Activated naive CD4-positive, alpha-beta T cell treated with anti-CD3 and anti-CD28 coated beads, Interleukin-2, amount 50 U/mL, for 24 hours (primary cell): ENCODE data around the gene ERI3.
"Not testable (repeated sequence)": the region's sequence is repeated elsewhere in the genome, so short reads cannot be mapped to it uniquely, and the experiment has no call there.

Source experiments
- H3K27ac Mint-ChIP-seq: one replicate; pipeline ENCODE4 v1.8.0; 2021; ENCODE audit warnings: mild to moderate bottlenecking, mixed read lengths
- H3K27me3 Mint-ChIP-seq: one replicate; pipeline ENCODE4 v1.8.0; 2021; ENCODE audit warnings: mixed read lengths
- H3K36me3 Mint-ChIP-seq: one replicate; pipeline ENCODE4 v1.8.0; 2021; ENCODE audit warnings: mixed read lengths
- H3K4me1 Mint-ChIP-seq: one replicate; pipeline ENCODE4 v1.8.0; 2021; ENCODE audit warnings: mixed read lengths
- H3K4me3 Mint-ChIP-seq: one replicate; pipeline ENCODE4 v1.8.0; 2021; ENCODE audit warnings: mild to moderate bottlenecking, mixed read lengths
- H3K9me3 Mint-ChIP-seq: one replicate; pipeline ENCODE4 v1.8.0; 2021; ENCODE audit warnings: mixed read lengths

ERI3 gene

DNA sequence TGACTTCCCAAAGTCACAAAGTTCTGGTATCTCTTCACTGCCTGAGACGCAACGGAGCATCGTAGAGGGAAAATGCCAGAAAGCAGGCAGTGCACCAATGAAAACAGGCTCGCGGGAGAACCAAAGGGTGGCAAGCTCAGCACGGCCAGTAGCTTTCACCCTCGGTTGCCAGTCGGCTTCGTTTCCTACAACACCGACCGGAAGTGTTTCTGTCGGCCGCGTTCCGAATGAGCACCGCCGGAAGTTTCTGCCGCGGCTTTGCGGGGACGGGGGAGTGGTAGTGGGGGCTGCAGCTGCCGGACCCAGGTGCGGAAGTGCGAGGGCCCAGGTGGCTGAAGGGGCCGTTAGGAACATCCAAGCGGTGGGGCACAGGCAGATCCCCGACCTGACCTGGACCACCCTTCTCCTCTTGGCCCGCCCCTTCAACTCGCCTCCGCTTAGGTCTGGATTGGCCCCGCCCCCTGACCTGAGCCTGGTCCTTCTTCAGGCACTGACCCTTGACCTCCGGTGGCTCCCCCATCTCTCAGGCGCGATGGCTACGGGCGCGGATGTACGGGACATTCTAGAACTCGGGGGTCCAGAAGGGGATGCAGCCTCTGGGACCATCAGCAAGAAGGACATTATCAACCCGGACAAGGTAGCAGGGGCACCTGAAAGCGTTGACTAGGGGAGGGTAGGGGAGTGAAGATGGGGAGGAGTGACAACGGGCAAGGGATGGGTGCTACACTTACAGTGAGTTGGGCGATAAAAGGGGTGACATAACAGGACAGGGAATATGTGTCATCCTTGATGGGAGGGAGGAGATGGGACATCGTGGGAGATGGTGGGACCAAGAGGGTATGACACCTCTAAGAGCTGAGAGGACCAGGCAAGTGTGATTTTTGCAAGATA, 141.6 kb downstream of the ERI3 start, which contains the start of gene DMAP1:
Gene DMAP1 (plus strand): TSS at position 250 of the 891 bp plus-strand sequence. CDS start 283 bp downstream, at position 533.
- Mint-ChIP-seq H3K9me3 (no peaks in the 10 kb centered on the region), H3K4me1 (peaks cover 36% of the 10 kb centered on the region), H3K36me3 (peaks cover 4% of the 10 kb centered on the region), H3K27ac (peak within 1 kb of the TSS; percentile 94), H3K4me3 (peak within 1 kb of the TSS; percentile 88), H3K27me3 (no peaks in the 10 kb centered on the region)

GRCh38 chr1:44212355-44213221, 142.5 kb downstream of the ERI3 start:
- Mint-ChIP-seq H3K27ac (peak overlapping the region; percentile 94), H3K9me3 (no peaks in the 10 kb centered on the region), H3K36me3 (peaks cover 4% of the 10 kb centered on the region), H3K27me3 (no peaks in the 10 kb centered on the region), H3K4me3 (peak overlapping the region; percentile 88), H3K4me1 (peaks cover 34% of the 10 kb centered on the region)

GRCh38 chr1:44210595-44210994, 144.5 kb downstream of the ERI3 start:
- Mint-ChIP-seq H3K4me1 (peaks cover 27% of the 10 kb centered on the region), H3K4me3 (no peak overlapping the region), H3K27ac (no peak overlapping the region), H3K36me3 (no peaks in the 10 kb centered on the region), H3K9me3 (no peaks in the 10 kb centered on the region), H3K27me3 (no peaks in the 10 kb centered on the region)

DNA sequence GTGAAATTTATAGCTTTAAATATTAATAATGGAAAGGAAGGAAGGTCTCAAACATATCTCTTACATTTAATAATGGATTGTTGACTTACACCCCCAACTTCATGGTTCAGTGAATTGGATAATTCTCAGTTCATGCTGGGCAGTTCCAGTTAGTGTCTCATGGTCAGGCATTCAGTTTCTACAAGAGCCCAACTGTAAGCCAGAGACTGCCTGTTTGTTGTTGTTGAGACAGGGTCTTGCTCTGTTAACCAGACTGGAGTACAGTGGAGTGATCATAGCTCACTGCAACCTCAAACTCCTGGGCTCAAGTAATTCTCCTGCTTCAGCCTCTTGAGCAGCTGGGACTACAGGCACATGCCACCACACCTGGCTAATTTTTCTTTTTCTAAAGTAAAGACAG, 146.8 kb downstream of the ERI3 start:
- Mint-ChIP-seq H3K36me3 (no peaks in the 10 kb centered on the region), H3K27ac (no peak overlapping the region), H3K4me1 (peaks cover 15% of the 10 kb centered on the region), H3K4me3 (no peak overlapping the region), H3K27me3 (no peaks in the 10 kb centered on the region), H3K9me3 (no peaks in the 10 kb centered on the region)

DNA sequence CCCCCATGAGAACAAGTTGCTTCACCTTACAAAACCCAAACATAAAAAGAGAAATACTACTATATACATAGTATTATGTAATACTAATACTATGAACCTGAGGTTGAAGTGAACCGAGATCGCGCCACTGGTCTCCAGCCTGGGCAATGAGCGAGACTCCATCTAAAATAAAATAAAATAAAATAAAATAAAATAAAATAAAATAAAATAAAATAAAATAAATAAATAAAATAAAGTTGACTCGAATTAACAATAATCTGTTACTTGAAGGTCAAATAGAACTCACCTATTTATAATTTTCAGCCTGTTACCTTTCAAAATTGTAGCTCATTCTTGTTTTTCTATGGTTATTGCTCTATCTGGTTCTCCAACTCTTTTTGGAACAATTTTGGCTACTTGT, 148.5 kb downstream of the ERI3 start:
- not testable (repeated sequence) for H3K9me3 Mint-ChIP-seq, H3K4me3 Mint-ChIP-seq, H3K36me3 Mint-ChIP-seq, H3K27me3 Mint-ChIP-seq, H3K27ac Mint-ChIP-seq, H3K4me1 Mint-ChIP-seq

DNA sequence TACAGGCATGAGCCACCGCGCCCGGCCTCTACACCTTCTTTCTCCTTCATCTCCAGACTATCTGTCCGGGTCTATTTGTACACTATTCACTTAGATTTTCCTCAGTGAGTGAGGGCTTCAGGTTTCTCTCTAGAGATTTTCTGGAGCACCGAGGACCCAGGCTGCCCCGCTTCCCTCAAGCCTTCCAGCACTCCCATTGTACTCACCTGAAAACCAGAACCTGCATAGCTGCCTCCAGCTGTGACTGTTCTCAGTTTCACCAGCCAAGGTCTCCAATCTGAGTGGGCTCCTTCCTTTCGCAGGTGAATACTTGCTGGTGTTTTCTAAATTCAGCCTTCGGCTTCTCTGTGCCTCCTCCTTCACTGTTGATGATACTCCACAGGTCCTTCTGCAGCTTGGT, 154.7 kb downstream of the ERI3 start:
- no peaks in the 10 kb centered on the region for H3K27me3 Mint-ChIP-seq
- H3K27ac Mint-ChIP-seq, result no peak overlapping the region
- no peaks in the 10 kb centered on the region for H3K9me3 Mint-ChIP-seq

DNA sequence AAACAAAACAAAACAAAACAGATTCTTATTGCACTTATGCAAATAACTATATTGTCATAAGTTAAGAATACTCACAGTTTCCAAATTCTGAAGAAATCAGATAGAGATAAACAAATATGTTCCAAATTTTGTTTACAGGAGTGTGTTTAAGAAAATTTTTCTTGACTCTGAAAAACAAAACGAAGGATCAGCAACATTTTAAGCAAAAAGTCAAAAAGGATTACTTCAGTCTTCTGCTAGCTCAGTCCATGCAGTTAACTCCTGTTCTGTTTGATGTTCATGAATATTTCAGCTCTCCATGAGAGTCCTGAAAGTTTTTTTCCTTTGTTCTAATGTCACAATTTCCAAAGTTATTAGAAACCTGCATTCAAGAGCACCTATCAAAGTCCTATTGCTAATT, 180.4 kb downstream of the ERI3 start:
- H3K4me3 Mint-ChIP-seq, result no peak overlapping the region
- no peaks in the 10 kb centered on the region for H3K9me3 Mint-ChIP-seq
- no peak overlapping the region for H3K27ac Mint-ChIP-seq
- H3K4me1 Mint-ChIP-seq, result no peaks in the 10 kb centered on the region
- H3K36me3 Mint-ChIP-seq, result no peaks in the 10 kb centered on the region
- peaks cover 11% of the 10 kb centered on the region for H3K27me3 Mint-ChIP-seq

More for the DNA sequence above, 154.7 kb downstream of the ERI3 start:
- no peaks in the 10 kb centered on the region for H3K4me1 Mint-ChIP-seq
- H3K4me3 Mint-ChIP-seq, result no peak overlapping the region
- no peaks in the 10 kb centered on the region for H3K36me3 Mint-ChIP-seq
